LNCaP clone FGC (cell line): Measurements from ENCODE around the gene MXD4.
"Not testable (repeated sequence)": the region's sequence is repeated elsewhere in the genome, so short reads cannot be mapped to it uniquely, and the experiment has no call there.

Experiments
- DNase-seq: peaks from one replicate; pipeline ENCODE4 v3.0.0-alpha.2; 2011; ENCODE audit warnings: low read depth
- H3K4me3 ChIP-seq: 2 replicates; pipeline ENCODE4 v1.5.1; 2011; ENCODE audit warnings: mild to moderate bottlenecking, low read depth, low read length, control low read depth
- CTCF ChIP-seq: IDR thresholded peaks from 2 replicates; pipeline ENCODE4 v1.5.1; 2012; ENCODE audit warnings: mild to moderate bottlenecking; ENCODE audit not compliant: control insufficient read depth, insufficient read depth; ENCODE audit errors: extremely low read depth

MXD4 gene

GRCh38 chr4:2281575-2282343, 19.9 kb upstream of the MXD4 start:
- TF ChIP-seq CTCF = peak; percentile 16; the same call in 1 of the 2 replicates
- no peak for DNase-seq
- H3K4me3 ChIP-seq = no peak overlapping the region

- no peak for DNase-seq
- peak; percentile 41 for TF ChIP-seq CTCF
- H3K4me3 ChIP-seq = no peak overlapping the region
Observed at GRCh38 chr4:2280531-2281300, 18.8 kb upstream of the MXD4 start.

GRCh38 chr4:2277956-2278355, 16.0 kb upstream of the MXD4 start:
- H3K4me3 ChIP-seq = no peak overlapping the region
- TF ChIP-seq CTCF = no peak
- no peak for DNase-seq

GRCh38 chr4:2276581-2277325, 14.8 kb upstream of the MXD4 start:
- DNase-seq = no peak
- no peak overlapping the region for H3K4me3 ChIP-seq
- TF ChIP-seq CTCF = no peak

GRCh38 chr4:2275546-2276251, 13.8 kb upstream of the MXD4 start:
- no peak overlapping the region for H3K4me3 ChIP-seq
- no peak for TF ChIP-seq CTCF
- DNase-seq = no peak

- not testable (repeated sequence) for DNase-seq
Observed at GRCh38 chr4:2275044-2275397, 13.1 kb upstream of the MXD4 start.

More at GRCh38 chr4:2275044-2275397, 13.1 kb upstream of the MXD4 start:
- not testable (repeated sequence) for H3K4me3 ChIP-seq
